Urinary bladder (tissue), 4 donors: ENCODE measurements around the gene PHKG2. TPM values are rescaled to one million over a fixed set of nuclear protein-coding genes. Genes with fewer than 3 reads are reported as not detected.

Experiments used
- DNase-seq: peaks from one replicate; pipeline ENCODE4 v3.0.0-alpha.2; 2015; ENCODE audit errors: extremely low spot score
- H3K27ac ChIP-seq: one replicate; pipeline ENCODE4 v1.5.1; 2013; ENCODE audit warnings: low read depth, mild to moderate bottlenecking, moderate library complexity
- H3K36me3 ChIP-seq: one replicate; pipeline ENCODE4 v1.6.1; 2013; ENCODE audit warnings: mild to moderate bottlenecking, moderate library complexity; ENCODE audit not compliant: insufficient read depth
- H3K4me1 ChIP-seq: one replicate; pipeline ENCODE4 v1.6.1; 2013; ENCODE audit warnings: mild to moderate bottlenecking, moderate library complexity; ENCODE audit not compliant: insufficient read depth
- H3K4me3 ChIP-seq: one replicate; pipeline ENCODE4 v1.5.1; 2013; ENCODE audit warnings: low read depth, low read length
- WGBS: extraction: QIAGEN DNeasy Blood & Tissue Kit; methylation state at CpG from one replicate; pipeline ENCODE4 v1.1.7; 2013; 5-methylcytosine and 5-hydroxymethylcytosine counted together
- polyA plus RNA-seq: library from polyadenylated mRNA; stranded (reverse); fragments of 200-250 nt; gene quantifications from one replicate; pipeline ENCODE4 v1.2.3, GENCODE V29; 2013
- total RNA-seq: library from RNA; depleted of rRNA; stranded (reverse); fragments of >200 nt; gene quantifications from one replicate; pipeline ENCODE4 v1.2.3, GENCODE V29; 2014
- donor health status: healthy with polysubstance abuse.
- donor health status: healthy.

The PHKG2 gene
- total and polyA plus RNA-seq, 2 donors, result 9.1 to 28.9 TPM

DNA sequence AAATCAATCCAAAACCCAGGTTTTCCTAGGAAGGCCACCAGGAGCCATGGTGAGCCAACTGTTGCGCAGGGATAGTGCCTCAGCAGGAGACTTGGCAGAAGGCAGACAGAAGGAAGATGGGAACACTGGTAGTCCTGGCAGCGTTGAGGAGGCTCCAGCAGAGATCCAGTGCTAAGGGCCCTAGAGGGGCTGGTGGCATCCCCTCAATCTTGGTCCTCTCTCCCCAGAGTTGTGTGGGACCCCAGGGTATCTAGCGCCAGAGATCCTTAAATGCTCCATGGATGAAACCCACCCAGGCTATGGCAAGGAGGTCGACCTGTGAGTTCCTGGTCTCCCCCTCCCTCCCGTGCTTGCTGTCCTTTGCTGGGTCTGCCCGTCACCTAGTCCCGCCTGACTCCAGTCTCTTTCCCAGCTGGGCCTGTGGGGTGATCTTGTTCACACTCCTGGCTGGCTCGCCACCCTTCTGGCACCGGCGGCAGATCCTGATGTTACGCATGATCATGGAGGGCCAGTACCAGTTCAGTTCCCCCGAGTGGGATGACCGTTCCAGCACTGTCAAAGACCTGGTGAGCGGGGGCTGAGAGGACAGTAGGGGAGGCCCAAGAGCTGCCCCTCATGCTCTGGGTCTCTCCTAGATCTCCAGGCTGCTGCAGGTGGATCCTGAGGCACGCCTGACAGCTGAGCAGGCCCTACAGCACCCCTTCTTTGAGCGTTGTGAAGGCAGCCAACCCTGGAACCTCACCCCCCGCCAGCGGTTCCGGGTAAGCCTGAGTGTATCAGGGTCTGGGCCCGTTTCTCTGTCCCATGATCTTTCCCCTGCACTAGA lies 7.9 kb downstream of the PHKG2 start:
- Histone ChIP-seq H3K4me1 (no peaks in the 10 kb centered on the region), H3K4me3 (no peak overlapping the region), H3K27ac (no peak overlapping the region), H3K36me3 (no peaks in the 10 kb centered on the region)
- no peak for DNase-seq
- 92% methylated on average over 20 of the region's 20 CpGs for WGBS

- Histone ChIP-seq H3K4me1 (no peaks in the 10 kb centered on the region), H3K36me3 (no peaks in the 10 kb centered on the region), H3K4me3 (no peak overlapping the region), H3K27ac (no peak overlapping the region)
- no peak for DNase-seq
- 94% methylated on average over 13 of the region's 13 CpGs for WGBS
Observed at GRCh38 chr16:30756781-30757100, 8.5 kb downstream of the PHKG2 start.

DNA sequence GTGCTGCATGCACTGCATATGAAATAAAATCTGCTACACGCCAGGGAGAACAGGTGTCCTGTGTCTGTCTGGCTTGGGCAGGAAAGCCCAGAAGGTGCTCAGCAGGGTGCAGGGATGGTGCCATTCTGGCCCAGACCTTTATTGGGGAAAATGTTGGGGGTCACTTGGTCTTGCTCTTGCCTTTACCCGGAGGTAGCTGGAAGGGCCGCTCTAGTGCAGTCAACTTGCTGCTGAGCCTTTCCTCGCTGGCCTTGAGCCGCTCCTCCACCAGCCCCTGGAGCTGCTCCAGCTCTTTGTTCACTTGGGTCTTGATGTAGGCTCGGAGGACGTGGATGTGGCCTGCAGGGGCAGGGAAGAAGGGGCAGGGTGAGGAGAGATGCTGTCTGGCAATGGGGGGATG lies 9.1 kb downstream of the PHKG2 start:
- Histone ChIP-seq H3K4me1 (no peaks in the 10 kb centered on the region), H3K4me3 (no peak overlapping the region), H3K27ac (no peak overlapping the region), H3K36me3 (no peaks in the 10 kb centered on the region)
- no peak for DNase-seq
- 84% methylated on average over 7 of the region's 7 CpGs for WGBS

- no peaks in the 10 kb centered on the region for H3K4me1 ChIP-seq
- H3K36me3 ChIP-seq, result no peaks in the 10 kb centered on the region
- H3K4me3 ChIP-seq, result no peak overlapping the region
- WGBS, result 84% methylated on average over 10 of the region's 10 CpGs
- H3K27ac ChIP-seq, result no peak overlapping the region
- DNase-seq, result no peak
Observed at GRCh38 chr16:30758988-30759491, 10.8 kb downstream of the PHKG2 start.

DNA sequence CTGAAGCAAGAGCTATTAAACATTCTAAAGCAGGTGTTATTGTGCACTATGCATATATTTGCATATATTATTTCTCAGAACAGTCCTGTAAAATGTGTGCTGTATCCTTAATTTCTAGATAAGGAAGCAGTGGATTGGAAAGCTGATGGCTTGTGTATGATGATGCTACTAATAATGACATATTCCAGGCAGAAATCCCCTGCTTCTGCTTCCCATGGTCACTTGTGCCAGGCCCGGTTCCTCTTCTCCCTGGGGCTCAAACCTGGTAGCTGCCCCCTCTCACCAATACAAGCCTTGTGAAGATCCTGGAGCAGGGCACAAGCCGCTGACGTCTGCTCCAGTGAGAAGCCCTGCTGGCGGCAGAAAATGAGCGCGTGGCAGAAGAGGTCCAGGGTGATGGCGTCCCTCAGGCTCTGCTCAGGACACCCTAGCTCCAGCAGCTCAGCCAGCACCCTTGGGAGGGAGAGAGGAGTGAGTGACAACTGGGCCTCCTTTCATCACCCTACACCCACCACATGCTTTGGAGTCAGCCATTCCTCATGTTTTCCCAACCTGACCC lies 11.9 kb downstream of the PHKG2 start:
- H3K27ac ChIP-seq, result no peak overlapping the region
- no peaks in the 10 kb centered on the region for H3K4me1 ChIP-seq
- no peaks in the 10 kb centered on the region for H3K36me3 ChIP-seq
- no peak overlapping the region for H3K4me3 ChIP-seq
- no peak for DNase-seq
- 87% methylated on average over 7 of the region's 7 CpGs for WGBS

- Histone ChIP-seq H3K4me1 (no peaks in the 10 kb centered on the region), H3K27ac (no peak overlapping the region), H3K4me3 (peak overlapping the region; percentile 75), H3K36me3 (no peaks in the 10 kb centered on the region)
- DNase-seq, result no peak
- 26% methylated on average over 26 of the region's 26 CpGs for WGBS
Observed at GRCh38 chr16:30760577-30761426, 12.6 kb downstream of the PHKG2 start.

GRCh38 chr16:30761427-30761927 lies 13.3 kb downstream of the PHKG2 start:
- peak overlapping the region; percentile 75 for H3K4me3 ChIP-seq
- H3K27ac ChIP-seq, result no peak overlapping the region
- WGBS, result under 1% methylated on average over 64 of the region's 64 CpGs
- no peaks in the 10 kb centered on the region for H3K36me3 ChIP-seq
- no peak for DNase-seq
- no peaks in the 10 kb centered on the region for H3K4me1 ChIP-seq

DNA sequence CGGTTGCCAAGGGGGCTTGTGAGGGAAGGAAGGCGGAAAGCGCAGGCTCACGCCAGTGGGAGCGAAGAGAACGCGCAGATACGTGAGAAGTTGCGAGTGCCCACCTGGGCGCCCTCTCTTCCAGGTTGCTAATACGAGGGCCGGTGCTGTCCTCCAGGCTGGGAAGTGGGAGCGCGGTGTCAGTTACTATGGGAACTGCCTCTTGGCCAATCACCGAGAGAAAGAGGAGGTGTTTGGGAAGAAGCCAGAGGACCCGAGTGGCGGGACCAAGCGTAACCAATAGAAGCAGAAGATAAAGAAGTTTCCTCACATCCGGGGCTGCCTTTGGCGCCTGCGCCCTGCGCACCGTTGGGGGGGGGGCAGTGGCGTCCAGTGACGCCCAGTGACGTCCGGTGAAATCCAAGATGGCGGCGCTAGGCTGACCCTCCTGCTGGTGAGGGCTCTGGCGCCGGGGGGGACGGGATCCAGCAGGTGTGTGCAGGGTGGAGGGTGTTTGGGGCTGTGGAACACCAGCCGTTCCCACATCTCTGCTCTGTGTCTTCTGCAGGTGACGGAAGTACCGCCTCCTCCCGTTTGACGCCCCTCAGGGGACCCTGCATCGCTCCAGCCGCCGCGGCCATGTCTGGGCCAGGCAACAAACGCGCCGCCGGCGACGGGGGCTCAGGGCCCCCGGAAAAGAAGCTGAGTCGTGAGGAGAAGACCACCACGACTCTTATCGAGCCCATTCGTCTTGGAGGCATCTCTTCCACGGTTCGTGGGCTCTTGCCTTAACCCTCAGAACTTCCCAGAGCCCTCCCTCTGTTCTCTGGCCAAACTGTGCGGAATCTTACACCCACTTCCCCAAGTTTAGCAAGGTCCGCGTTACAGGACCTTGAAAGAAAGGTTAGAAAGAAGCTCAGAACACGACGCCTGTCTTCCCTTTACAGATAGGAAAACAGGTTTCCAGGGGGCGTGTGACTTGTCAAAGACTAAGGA lies 14.0 kb downstream of the PHKG2 start, which contains the start of the genes CFAP119 and RNF40:
Gene CFAP119, minus strand, starts transcription at position 135 of the 975 bp plus-strand sequence. CDS start 314 bp downstream, outside the sequence.
Gene RNF40, plus strand, starts transcription at position 395 of the 975 bp plus-strand sequence. Its CDS starts 224 bp downstream, at position 619.
- Histone ChIP-seq H3K4me1 (no peaks in the 10 kb centered on the region), H3K27ac (peak within 1 kb of the TSS; percentile 90), H3K4me3 (peak within 1 kb of the TSS; percentile 75), H3K36me3 (peaks cover 2% of the 10 kb centered on the region)
- peak; percentile 97 for DNase-seq
- WGBS, result under 1% methylated on average over 60 of the region's 60 CpGs

DNA sequence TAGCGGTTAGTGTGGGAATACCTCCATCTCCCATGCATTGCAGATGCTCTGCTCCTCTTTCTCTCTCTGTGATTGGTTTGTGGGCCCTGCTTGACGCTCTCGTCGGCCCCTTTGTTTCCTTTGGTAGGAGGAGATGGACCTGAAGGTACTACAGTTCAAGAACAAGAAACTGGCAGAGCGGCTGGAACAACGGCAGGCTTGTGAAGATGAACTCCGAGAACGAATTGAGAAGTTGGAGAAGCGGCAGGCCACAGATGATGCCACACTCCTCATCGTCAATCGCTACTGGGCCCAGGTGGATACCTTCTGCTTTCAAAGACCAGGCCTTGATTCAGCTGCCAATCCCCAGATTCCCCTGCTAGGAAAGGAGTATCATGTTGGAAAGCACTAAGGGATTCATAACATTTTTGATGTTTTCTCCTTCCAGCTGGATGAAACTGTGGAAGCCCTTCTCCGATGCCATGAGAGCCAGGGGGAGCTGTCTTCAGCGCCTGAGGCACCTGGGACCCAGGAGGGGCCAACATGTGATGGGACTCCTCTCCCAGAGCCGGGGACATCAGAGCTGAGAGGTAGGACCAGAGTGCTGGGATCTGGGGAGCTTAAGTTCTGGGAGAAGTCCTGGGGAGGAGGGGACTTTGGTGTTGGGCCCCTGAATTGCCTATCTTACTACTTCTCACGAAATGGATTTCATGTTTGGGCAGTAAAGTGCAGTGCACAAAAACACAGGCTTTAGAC lies 14.9 kb downstream of the PHKG2 start:
- 66% methylated on average over 15 of the region's 15 CpGs for WGBS
- DNase-seq, result no peak
- H3K4me3 ChIP-seq, result peak overlapping the region; percentile 75
- peaks cover 2% of the 10 kb centered on the region for H3K36me3 ChIP-seq
- H3K27ac ChIP-seq, result no peak overlapping the region
- no peaks in the 10 kb centered on the region for H3K4me1 ChIP-seq

DNA sequence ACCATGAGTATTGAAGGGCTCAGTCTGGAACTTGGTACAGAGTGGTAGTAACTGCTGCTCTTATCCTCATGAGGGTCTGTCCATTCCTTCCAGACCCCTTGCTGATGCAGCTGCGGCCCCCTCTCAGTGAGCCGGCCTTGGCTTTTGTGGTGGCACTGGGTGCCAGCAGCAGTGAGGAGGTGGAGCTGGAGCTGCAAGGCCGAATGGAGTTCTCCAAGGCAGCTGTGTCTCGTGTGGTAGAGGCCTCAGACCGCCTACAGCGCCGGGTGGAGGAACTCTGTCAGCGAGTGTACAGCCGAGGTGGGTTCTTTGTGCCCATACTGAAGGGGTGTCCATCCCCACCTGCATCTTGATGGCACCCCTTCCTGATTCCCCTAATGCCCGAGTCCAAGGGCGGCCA lies 15.9 kb downstream of the PHKG2 start:
- WGBS, result 89% methylated on average over 11 of the region's 11 CpGs
- no peaks in the 10 kb centered on the region for H3K4me1 ChIP-seq
- peaks cover 4% of the 10 kb centered on the region for H3K36me3 ChIP-seq
- no peak overlapping the region for H3K4me3 ChIP-seq
- no peak overlapping the region for H3K27ac ChIP-seq
- no peak for DNase-seq

DNA sequence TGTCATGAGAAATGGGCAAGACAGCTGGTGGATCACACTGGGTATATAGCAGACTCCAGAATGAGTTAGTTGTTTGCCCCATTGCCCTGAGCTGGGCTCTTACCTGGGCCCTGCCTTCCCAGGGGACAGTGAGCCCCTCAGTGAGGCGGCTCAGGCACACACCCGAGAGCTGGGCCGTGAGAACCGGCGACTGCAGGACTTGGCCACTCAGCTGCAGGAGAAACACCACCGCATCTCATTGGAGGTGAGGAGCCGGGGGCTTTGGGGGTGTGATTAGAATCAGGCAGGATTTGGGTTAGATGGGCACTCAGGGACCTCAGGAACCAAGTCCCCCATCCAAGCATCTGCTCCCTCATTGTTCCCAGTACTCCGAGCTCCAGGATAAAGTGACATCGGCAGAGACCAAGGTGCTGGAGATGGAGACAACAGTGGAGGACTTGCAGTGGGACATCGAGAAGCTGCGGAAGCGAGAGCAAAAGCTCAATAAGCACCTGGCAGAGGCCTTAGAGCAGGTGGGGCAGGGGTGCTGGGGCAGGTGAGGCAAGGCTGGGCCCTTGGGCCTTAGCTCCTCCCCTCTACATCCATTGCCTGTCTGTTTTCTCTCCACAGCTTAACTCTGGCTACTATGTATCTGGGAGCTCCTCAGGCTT lies 16.7 kb downstream of the PHKG2 start:
- DNase-seq, result no peak
- Histone ChIP-seq H3K27ac (no peak overlapping the region), H3K4me1 (no peaks in the 10 kb centered on the region), H3K36me3 (peaks cover 9% of the 10 kb centered on the region), H3K4me3 (no peak overlapping the region)
- 96% methylated on average over 12 of the region's 12 CpGs for WGBS
